Neuronal stem cell (in vitro differentiated cells): ENCODE measurements around the gene CA6.

ENCODE experiments used
- DNase-seq: peaks from one replicate; pipeline ENCODE4 v3.0.0-alpha.2; 2013; ENCODE audit warnings: low spot score
- H2AFZ ChIP-seq: one replicate; pipeline ENCODE4 v1.6.1; 2013; ENCODE audit warnings: mild to moderate bottlenecking, low read length, inconsistent platforms
- H2AK5ac ChIP-seq: 2 replicates; pipeline ENCODE4 v1.6.1; 2013; ENCODE audit warnings: low read depth, mild to moderate bottlenecking, inconsistent platforms, low read length, moderate library complexity, mixed read lengths
- H2BK120ac ChIP-seq: 2 replicates; pipeline ENCODE4 v1.6.1; 2013; ENCODE audit warnings: low read depth, mild to moderate bottlenecking, inconsistent platforms, low read length, moderate library complexity, mixed read lengths
- H2BK12ac ChIP-seq: one replicate; pipeline ENCODE4 v1.6.1; 2013; ENCODE audit warnings: low read length, inconsistent platforms
- H2BK15ac ChIP-seq: 2 replicates; pipeline ENCODE4 v1.6.1; 2013; ENCODE audit warnings: mild to moderate bottlenecking, low read length, inconsistent platforms, mixed read lengths
- H2BK5ac ChIP-seq: one replicate; pipeline ENCODE4 v1.6.1; 2013; ENCODE audit warnings: inconsistent platforms, mild to moderate bottlenecking, low read length, moderate library complexity
- H3K14ac ChIP-seq: one replicate; pipeline ENCODE4 v1.6.1; 2013; ENCODE audit warnings: low read length, inconsistent platforms
- H3K18ac ChIP-seq: 2 replicates; pipeline ENCODE4 v1.6.1; 2013; ENCODE audit warnings: low read length, inconsistent platforms
- H3K23ac ChIP-seq: 2 replicates; pipeline ENCODE4 v1.6.1; 2013; ENCODE audit warnings: low read depth, mild to moderate bottlenecking, mixed read lengths, low read length, inconsistent platforms; ENCODE audit not compliant: poor library complexity
- H3K27ac ChIP-seq: replicated peaks from 3 replicates; pipeline ENCODE4 v1.5.1; 2013; ENCODE audit warnings: low read length, inconsistent platforms
- H3K27me3 ChIP-seq, 3 experiments: 2 replicates each; pipeline ENCODE4 v1.6.1; 2013; ENCODE audit warnings: low read length in 3 of 3, mild to moderate bottlenecking in 2 of 3, inconsistent platforms in 1 of 3, low read depth in 1 of 3, mixed read lengths in 1 of 3, moderate library complexity in 1 of 3; ENCODE audit not compliant: control insufficient read depth in 3 of 3, insufficient read depth in 3 of 3
- H3K36me3 ChIP-seq, 2 donors: replicated peaks in 1 of 2; 2 replicates each; pipeline ENCODE4 v1.6.1; 2013; ENCODE audit warnings: low read length in 2 of 2; ENCODE audit not compliant: control insufficient read depth in 2 of 2, insufficient read depth in 2 of 2
- H3K4ac ChIP-seq: 2 replicates; pipeline ENCODE4 v1.6.1; 2013; ENCODE audit warnings: inconsistent platforms, mild to moderate bottlenecking, low read length, moderate library complexity
- H3K4me1 ChIP-seq, 2 donors: 1 replicate in 1 of 2; 2 replicates in 1 of 2; pipeline ENCODE4 v1.6.1; 2013; ENCODE audit warnings: low read length in 2 of 2, low read depth in 1 of 2; ENCODE audit not compliant: control insufficient read depth in 2 of 2, insufficient read depth in 1 of 2
- H3K4me2 ChIP-seq: one replicate; pipeline ENCODE4 v1.6.1; 2013; ENCODE audit warnings: mild to moderate bottlenecking, low read length, inconsistent platforms; ENCODE audit not compliant: insufficient read depth, poor library complexity, severe bottlenecking
- H3K4me3 ChIP-seq, 2 donors: 2 replicates each; pipeline ENCODE4 v1.5.1; 2013; ENCODE audit warnings: low read length in 2 of 2, mild to moderate bottlenecking in 2 of 2, inconsistent platforms in 1 of 2, moderate library complexity in 1 of 2
- H3K79me1 ChIP-seq: one replicate; pipeline ENCODE4 v1.6.1; 2013; ENCODE audit warnings: low read depth, mild to moderate bottlenecking, inconsistent platforms, low read length, moderate library complexity
- H3K9ac ChIP-seq: one replicate; pipeline ENCODE4 v1.6.1; 2013; ENCODE audit warnings: mild to moderate bottlenecking, low read depth, low read length, inconsistent platforms; ENCODE audit not compliant: poor library complexity
- H3K9me3 ChIP-seq, 2 donors: replicated peaks in 1 of 2; 2 replicates each; pipeline versions ENCODE3 to v1.6.1; 2013; ENCODE audit warnings: low read length in 2 of 2, mild to moderate bottlenecking in 2 of 2, inconsistent platforms in 1 of 2, low read depth in 1 of 2, mixed read lengths in 1 of 2, moderate library complexity in 1 of 2; ENCODE audit not compliant: control insufficient read depth in 2 of 2, insufficient read depth in 1 of 2
- H4K8ac ChIP-seq: one replicate; pipeline ENCODE4 v1.6.1; 2013; ENCODE audit warnings: low read depth, mild to moderate bottlenecking, inconsistent platforms, low read length, moderate library complexity
- H4K91ac ChIP-seq: one replicate; pipeline ENCODE4 v1.6.1; 2013; ENCODE audit warnings: low read length, low read depth, mild to moderate bottlenecking, inconsistent platforms; ENCODE audit not compliant: poor library complexity
- WGBS, 2 donors: extraction: QIAGEN DNeasy Blood & Tissue Kit; methylation state at CpG; one replicate each; pipeline ENCODE4 v1.1.7; 2013; ENCODE audit warnings: missing lambda C conversion rate in 2 of 2, mixed read lengths in 1 of 2; ENCODE audit not compliant: insufficient read length in 2 of 2, insufficient replicate concordance in 1 of 2; ENCODE audit errors: extremely low coverage in 2 of 2; 5-methylcytosine and 5-hydroxymethylcytosine counted together

CA6 gene

GRCh38 chr1:8910914-8911313 is 34.8 kb upstream of the CA6 start:
- no CpG with 5 or more reads among the region's 6 CpGs for WGBS, 2 donors
- Histone ChIP-seq H3K4ac (no peak overlapping the region), H4K91ac (no peak overlapping the region), H3K18ac (no peak overlapping the region), H2BK12ac (no peak overlapping the region), H2AK5ac (peak overlapping the region; percentile 8), H2BK120ac (no peak overlapping the region), H3K14ac (no peak overlapping the region), H3K23ac (no peak overlapping the region), H3K9ac (no peak overlapping the region), H3K79me1 (no peaks in the 10 kb centered on the region), H3K36me3 (no peaks in the 10 kb centered on the region), H2AFZ (no peak overlapping the region), H2BK15ac (no peak overlapping the region), H3K4me2 (no peak overlapping the region), H3K9me3 (peaks cover 8 to 12% of the 10 kb centered on the region in 2 donors), H3K4me3 (no peak overlapping the region), H4K8ac (no peak overlapping the region), H3K27me3 (no peaks in the 10 kb centered on the region), H2BK5ac (no peak overlapping the region), H3K27ac (no peak overlapping the region), H3K4me1 (peaks cover 13 to 15% of the 10 kb centered on the region in 2 donors)
- DNase-seq, result no peak

DNA sequence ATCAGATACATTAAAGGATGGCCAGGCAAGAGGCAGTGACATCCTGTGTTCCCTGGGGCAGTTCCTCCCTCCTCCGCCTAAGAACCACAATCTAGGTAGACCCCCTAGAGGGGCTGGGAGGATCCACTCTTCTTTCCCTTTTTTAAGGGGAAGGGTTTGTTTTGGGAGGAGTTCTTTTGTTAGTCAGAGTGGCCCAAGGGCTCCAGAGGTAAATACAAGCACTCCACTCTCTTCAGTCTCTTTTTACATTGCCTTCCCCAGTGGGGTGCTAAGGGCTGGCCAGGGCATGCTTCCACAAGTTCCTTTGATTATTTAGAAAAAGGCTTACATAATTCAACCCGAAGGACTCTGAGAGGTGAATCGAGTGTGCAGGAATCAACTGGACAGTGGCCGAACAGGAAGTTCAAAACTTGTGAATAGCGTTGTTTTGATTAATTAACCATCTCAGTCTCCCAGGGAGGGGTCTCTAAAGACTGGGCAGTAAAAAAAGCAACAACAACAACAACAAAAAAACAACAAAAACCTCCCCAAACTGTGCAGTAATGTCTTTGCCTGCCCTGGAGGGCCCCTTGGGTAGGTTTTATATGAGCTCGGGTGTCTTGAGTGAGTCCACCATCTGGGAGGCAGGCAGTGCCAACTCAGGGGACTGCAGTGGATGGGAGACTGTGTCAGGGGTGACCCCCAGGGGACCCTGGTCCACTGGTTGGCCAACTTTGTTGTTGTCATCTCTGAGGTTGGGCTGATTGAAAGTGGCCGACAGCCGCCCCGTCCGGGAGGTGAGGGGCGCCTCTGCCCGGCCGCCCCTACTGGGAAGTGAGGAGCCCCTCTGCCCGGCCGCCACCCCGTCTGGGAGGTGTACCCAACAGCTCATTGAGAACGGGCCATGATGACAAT is 34.0 kb upstream of the CA6 start:
- no peak overlapping the region for H3K23ac ChIP-seq
- no peaks in the 10 kb centered on the region for H3K27me3 ChIP-seq
- no peak overlapping the region for H2BK15ac ChIP-seq
- no peak overlapping the region for H2AFZ ChIP-seq
- no peak for DNase-seq
- no peak overlapping the region for H2AK5ac ChIP-seq
- no CpG with 5 or more reads among the region's 17 CpGs for WGBS, 2 donors
- H3K4ac ChIP-seq, result no peak overlapping the region
- peaks cover 15 to 17% of the 10 kb centered on the region in 2 donors for H3K4me1 ChIP-seq
- H3K36me3 ChIP-seq, result no peaks in the 10 kb centered on the region
- H3K4me2 ChIP-seq, result no peak overlapping the region
- no peak overlapping the region for H4K91ac ChIP-seq
- no peak overlapping the region for H4K8ac ChIP-seq
- no peak overlapping the region for H2BK5ac ChIP-seq
- no peaks in the 10 kb centered on the region for H3K79me1 ChIP-seq
- H3K4me3 ChIP-seq, result no peak overlapping the region
- H3K9me3 ChIP-seq, result peaks cover 8 to 12% of the 10 kb centered on the region in 2 donors
- H3K9ac ChIP-seq, result no peak overlapping the region
- no peak overlapping the region for H2BK12ac ChIP-seq
- no peak overlapping the region for H2BK120ac ChIP-seq
- no peak overlapping the region for H3K18ac ChIP-seq
- peak overlapping the region; percentile 50 for H3K27ac ChIP-seq
- no peak overlapping the region for H3K14ac ChIP-seq

DNA sequence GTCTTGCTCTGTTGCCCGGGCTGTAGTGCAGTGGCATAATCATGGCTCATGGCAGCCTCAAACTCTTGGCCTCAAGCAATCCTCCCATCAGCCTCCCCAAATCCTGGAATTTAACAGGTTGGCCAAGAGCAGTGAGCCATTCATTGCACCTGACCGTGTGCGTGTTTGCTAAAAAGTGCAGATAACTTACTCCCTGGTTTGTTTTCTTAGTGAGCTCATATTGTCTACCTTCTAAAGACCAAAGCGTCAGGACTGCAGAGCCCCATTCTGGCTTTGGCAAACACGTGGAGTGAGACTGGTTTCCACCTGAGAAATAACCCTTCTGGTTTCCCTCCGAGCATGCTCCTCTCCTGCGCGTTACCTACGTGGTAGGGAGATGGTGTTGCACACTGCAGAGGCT is 32.2 kb upstream of the CA6 start:
- Histone ChIP-seq H3K4me1 (peaks cover 12 to 17% of the 10 kb centered on the region in 2 donors), H3K36me3 (no peaks in the 10 kb centered on the region), H4K8ac (no peak overlapping the region), H2BK15ac (no peak overlapping the region), H3K23ac (no peak overlapping the region), H3K9me3 (peaks cover 8 to 12% of the 10 kb centered on the region in 2 donors), H3K9ac (no peak overlapping the region), H3K18ac (peak overlapping the region; percentile 58), H3K4me2 (no peak overlapping the region), H2AK5ac (peak overlapping the region; percentile 91), H3K4ac (no peak overlapping the region), H2BK120ac (no peak overlapping the region), H2BK12ac (peak overlapping the region; percentile 16), H3K79me1 (no peaks in the 10 kb centered on the region), H2AFZ (no peak overlapping the region), H3K27me3 (no peaks in the 10 kb centered on the region), H3K4me3 (no peak overlapping the region), H3K27ac (peak overlapping the region; percentile 75), H2BK5ac (no peak overlapping the region), H3K14ac (no peak overlapping the region), H4K91ac (no peak overlapping the region)
- no CpG with 5 or more reads among the region's 9 CpGs for WGBS, 2 donors
- no peak for DNase-seq

- no peak overlapping the region for H3K23ac ChIP-seq
- H2AFZ ChIP-seq, result no peak overlapping the region
- H3K4ac ChIP-seq, result no peak overlapping the region
- no peak overlapping the region for H3K9ac ChIP-seq
- no peak overlapping the region for H4K8ac ChIP-seq
- WGBS, 2 donors, result no CpG with 5 or more reads among the region's 7 CpGs
- no peak overlapping the region for H2AK5ac ChIP-seq
- no peaks in the 10 kb centered on the region for H3K27me3 ChIP-seq
- H4K91ac ChIP-seq, result no peak overlapping the region
- no peak overlapping the region for H2BK12ac ChIP-seq
- H2BK5ac ChIP-seq, result no peak overlapping the region
- H3K9me3 ChIP-seq, result peaks cover 8 to 12% of the 10 kb centered on the region in 2 donors
- H3K4me3 ChIP-seq, result no peak overlapping the region
- H3K14ac ChIP-seq, result no peak overlapping the region
- peak overlapping the region; percentile 86 for H3K27ac ChIP-seq
- no peaks in the 10 kb centered on the region for H3K79me1 ChIP-seq
- H2BK120ac ChIP-seq, result no peak overlapping the region
- H3K36me3 ChIP-seq, result no peaks in the 10 kb centered on the region
- no peak overlapping the region for H2BK15ac ChIP-seq
- no peak for DNase-seq
- H3K18ac ChIP-seq, result no peak overlapping the region
- H3K4me2 ChIP-seq, result no peak overlapping the region
- H3K4me1 ChIP-seq, result peaks cover 9 to 14% of the 10 kb centered on the region in 2 donors
These were observed 31.2 kb upstream of the CA6 start for GRCh38 chr1:8914466-8914865.
